SK-N-SH treated with all-trans-retinoic acid at 6 μM for 48 hours (cell line): ENCODE data around the gene ADSS1.

Experiments used
- ATAC-seq: fragments of 200-7000 bp; cut with Tn5 transposase; 3 replicates; pipeline ENCODE4 v1.9.1; 2020; ENCODE audit warnings: mild to moderate bottlenecking, moderate library complexity
- ARNTL ChIP-seq: fragments of 450-650 bp; formaldehyde crosslinking; IDR thresholded peaks from 2 replicates; pipeline ENCODE4 v1.5.0; 2020; ENCODE audit warnings: low read depth, mild to moderate bottlenecking, moderate library complexity, borderline replicate concordance
- BACH2 ChIP-seq: fragments of 250-450 bp; sonication (Bioruptor Pico); IDR thresholded peaks from 2 replicates; pipeline ENCODE4 v1.9.0; 2021; ENCODE audit warnings: mild to moderate bottlenecking, borderline replicate concordance
- CSDC2 ChIP-seq: fragments of 250-450 bp; sonication (Bioruptor Pico); IDR thresholded peaks from 2 replicates; pipeline ENCODE4 v1.5.0; 2020; ENCODE audit warnings: mild to moderate bottlenecking, moderate library complexity
- ESRRG ChIP-seq: fragments of 250-450 bp; sonication (Bioruptor Pico); IDR thresholded peaks from 2 replicates; pipeline ENCODE4 v1.6.1; 2021; ENCODE audit warnings: mild to moderate bottlenecking
- GLIS3 ChIP-seq: fragments of 250-450 bp; sonication (Bioruptor Pico); IDR thresholded peaks from 2 replicates; pipeline ENCODE4 v1.5.0; 2020; ENCODE audit warnings: mild to moderate bottlenecking, moderate library complexity
- ISL1 ChIP-seq: fragments of 250-450 bp; sonication (Bioruptor Pico); IDR thresholded peaks from 2 replicates; pipeline ENCODE4 v2.1.2; 2022; ENCODE audit warnings: mild to moderate bottlenecking, moderate library complexity
- OSR1 ChIP-seq: fragments of 250-450 bp; sonication (Bioruptor Pico); IDR thresholded peaks from 2 replicates; pipeline ENCODE4 v1.8.0; 2022; ENCODE audit warnings: moderate library complexity, mild to moderate bottlenecking, inconsistent platforms
- PPARA ChIP-seq: fragments of 250-450 bp; sonication (Bioruptor Pico); IDR thresholded peaks from 2 replicates; pipeline ENCODE4 v1.5.0; 2020; ENCODE audit warnings: mild to moderate bottlenecking, borderline replicate concordance
- RARB ChIP-seq: fragments of 250-450 bp; sonication (Bioruptor Pico); IDR thresholded peaks from 2 replicates; pipeline ENCODE4 v1.8.0; 2021; ENCODE audit warnings: mild to moderate bottlenecking, moderate library complexity
- SNAI2 ChIP-seq: fragments of 250-450 bp; sonication (Bioruptor Pico); IDR thresholded peaks from 2 replicates; pipeline ENCODE4 v1.5.0; 2020; ENCODE audit warnings: mild to moderate bottlenecking, moderate library complexity
- TCF4 ChIP-seq: fragments of 250-450 bp; sonication (Bioruptor Pico); IDR thresholded peaks from 2 replicates; pipeline ENCODE4 v1.8.0; 2021; ENCODE audit warnings: mild to moderate bottlenecking, moderate library complexity, borderline replicate concordance
- TOX ChIP-seq: fragments of 250-450 bp; sonication (Bioruptor Pico); IDR thresholded peaks from 2 replicates; pipeline ENCODE4 v1.8.0; 2021; ENCODE audit warnings: mild to moderate bottlenecking, moderate library complexity, borderline replicate concordance
- ZC3H10 ChIP-seq: fragments of 250-450 bp; sonication (Bioruptor Pico); IDR thresholded peaks from 2 replicates; pipeline ENCODE4 v1.5.1; 2021; ENCODE audit warnings: mild to moderate bottlenecking, moderate library complexity
- ZFP3 ChIP-seq: fragments of 250-450 bp; sonication (Bioruptor Pico); IDR thresholded peaks from 2 replicates; pipeline ENCODE4 v1.5.0; 2020; ENCODE audit warnings: mild to moderate bottlenecking, moderate library complexity
- ZFP30 ChIP-seq: fragments of 450-650 bp; formaldehyde crosslinking; IDR thresholded peaks from 2 replicates; pipeline ENCODE4 v1.5.0; 2022; ENCODE audit warnings: mild to moderate bottlenecking, moderate library complexity
- ZNF70 ChIP-seq: fragments of 450-650 bp; formaldehyde crosslinking; IDR thresholded peaks from 2 replicates; pipeline ENCODE4 v1.5.0; 2020; ENCODE audit warnings: mild to moderate bottlenecking, moderate library complexity
- ZNF8 ChIP-seq: fragments of 450-650 bp; formaldehyde crosslinking; IDR thresholded peaks from 2 replicates; pipeline ENCODE4 v1.5.0; 2020; ENCODE audit warnings: mild to moderate bottlenecking, moderate library complexity
- TF ChIP-seq, protein P1 (sequence below): fragments of 250-450 bp; sonication (Bioruptor Pico); IDR thresholded peaks from 2 replicates; pipeline ENCODE4 v1.5.1; 2021; ENCODE audit warnings: mild to moderate bottlenecking, moderate library complexity
- TF ChIP-seq, protein P2 (sequence below): fragments of 250-450 bp; sonication (Bioruptor Pico); IDR thresholded peaks from 2 replicates; pipeline ENCODE4 v1.8.0; 2021; ENCODE audit warnings: low read depth, mild to moderate bottlenecking, moderate library complexity, borderline replicate concordance
- TF ChIP-seq, protein P3 (sequence below): fragments of 250-450 bp; sonication (Bioruptor Pico); IDR thresholded peaks from 2 replicates; pipeline ENCODE4 v1.8.0; 2020; ENCODE audit warnings: mild to moderate bottlenecking, moderate library complexity, borderline replicate concordance

Gene ADSS1

DNA sequence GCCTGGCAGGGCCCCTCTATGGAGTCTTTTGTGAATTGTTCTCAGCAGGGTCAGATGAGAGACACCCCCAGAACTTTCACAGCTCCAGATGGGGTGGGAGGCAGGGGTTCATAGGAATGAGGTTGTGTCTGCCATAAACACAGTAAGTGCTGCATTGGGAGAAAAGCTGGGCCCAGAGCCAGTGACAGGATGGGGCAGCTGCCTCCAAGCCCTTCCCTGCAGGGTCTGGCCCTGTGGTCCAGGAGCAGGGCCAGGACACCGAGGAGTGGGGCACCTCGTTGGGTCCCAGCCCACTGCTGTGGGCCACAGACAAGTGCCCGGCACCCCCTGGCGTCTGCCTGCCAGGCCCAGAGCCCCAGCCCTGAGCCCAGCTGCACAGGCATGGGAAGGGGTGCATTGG lies 21.4 kb upstream of the ADSS1 start:
- no peak for ATAC-seq
- TF ChIP-seq ZFP3 (CRISPR knock-in tag) (no peak), SNAI2 (no peak)
- TF ChIP-seq, all 23 proteins: peak for 0

DNA sequence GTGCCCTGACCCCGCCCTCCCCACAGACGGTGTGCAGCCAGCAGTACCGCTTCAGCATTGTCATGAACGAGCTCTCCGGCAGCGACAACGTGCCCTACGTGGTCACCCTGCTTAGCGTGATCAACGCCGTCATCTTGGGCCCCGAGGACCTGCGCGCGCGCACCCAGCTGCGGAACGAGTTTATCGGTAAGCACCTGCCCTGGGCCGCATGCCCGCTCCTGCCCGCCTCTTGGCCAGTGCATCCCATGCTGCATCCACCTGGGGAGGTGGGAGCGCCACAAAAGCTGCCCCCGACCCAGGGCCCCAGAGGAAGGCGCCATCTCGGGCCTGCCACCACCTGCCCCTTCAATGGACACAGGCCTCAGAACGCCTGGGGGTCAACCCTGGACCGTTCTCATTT lies 20.8 kb upstream of the ADSS1 start:
- ATAC-seq: no peak
- no peak for TF ChIP-seq TOX
- TF ChIP-seq ZFP30 (CRISPR knock-in tag): no peak
- no peak for TF ChIP-seq BACH2 (CRISPR knock-in tag)
- TF ChIP-seq CSDC2 (CRISPR knock-in tag): no peak
- TF ChIP-seq RARB (CRISPR knock-in tag): no peak
- TF ChIP-seq, protein P1, sequence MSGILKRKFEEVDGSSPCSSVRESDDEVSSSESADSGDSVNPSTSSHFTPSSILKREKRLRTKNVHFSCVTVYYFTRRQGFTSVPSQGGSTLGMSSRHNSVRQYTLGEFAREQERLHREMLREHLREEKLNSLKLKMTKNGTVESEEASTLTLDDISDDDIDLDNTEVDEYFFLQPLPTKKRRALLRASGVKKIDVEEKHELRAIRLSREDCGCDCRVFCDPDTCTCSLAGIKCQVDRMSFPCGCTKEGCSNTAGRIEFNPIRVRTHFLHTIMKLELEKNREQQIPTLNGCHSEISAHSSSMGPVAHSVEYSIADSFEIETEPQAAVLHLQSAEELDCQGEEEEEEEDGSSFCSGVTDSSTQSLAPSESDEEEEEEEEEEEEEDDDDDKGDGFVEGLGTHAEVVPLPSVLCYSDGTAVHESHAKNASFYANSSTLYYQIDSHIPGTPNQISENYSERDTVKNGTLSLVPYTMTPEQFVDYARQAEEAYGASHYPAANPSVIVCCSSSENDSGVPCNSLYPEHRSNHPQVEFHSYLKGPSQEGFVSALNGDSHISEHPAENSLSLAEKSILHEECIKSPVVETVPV (CRISPR knock-in tag): no peak
- TF ChIP-seq, protein P2, sequence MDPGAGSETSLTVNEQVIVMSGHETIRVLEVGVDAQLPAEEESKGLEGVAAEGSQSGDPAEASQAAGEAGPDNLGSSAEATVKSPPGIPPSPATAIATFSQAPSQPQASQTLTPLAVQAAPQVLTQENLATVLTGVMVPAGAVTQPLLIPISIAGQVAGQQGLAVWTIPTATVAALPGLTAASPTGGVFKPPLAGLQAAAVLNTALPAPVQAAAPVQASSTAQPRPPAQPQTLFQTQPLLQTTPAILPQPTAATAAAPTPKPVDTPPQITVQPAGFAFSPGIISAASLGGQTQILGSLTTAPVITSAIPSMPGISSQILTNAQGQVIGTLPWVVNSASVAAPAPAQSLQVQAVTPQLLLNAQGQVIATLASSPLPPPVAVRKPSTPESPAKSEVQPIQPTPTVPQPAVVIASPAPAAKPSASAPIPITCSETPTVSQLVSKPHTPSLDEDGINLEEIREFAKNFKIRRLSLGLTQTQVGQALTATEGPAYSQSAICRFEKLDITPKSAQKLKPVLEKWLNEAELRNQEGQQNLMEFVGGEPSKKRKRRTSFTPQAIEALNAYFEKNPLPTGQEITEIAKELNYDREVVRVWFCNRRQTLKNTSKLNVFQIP: no peak
- no peak for TF ChIP-seq PPARA (CRISPR knock-in tag)
- TF ChIP-seq ZNF8 (CRISPR knock-in tag): no peak
- no peak for TF ChIP-seq ZNF70 (CRISPR knock-in tag)

- TF ChIP-seq ESRRG (no peak), PPARA (CRISPR knock-in tag) (no peak), RARB (CRISPR knock-in tag) (no peak), TOX (no peak), TCF4 (no peak)
- no peak for ATAC-seq
These were observed 19.8 kb upstream of the ADSS1 start for GRCh38 chr14:104704252-104704651.

DNA sequence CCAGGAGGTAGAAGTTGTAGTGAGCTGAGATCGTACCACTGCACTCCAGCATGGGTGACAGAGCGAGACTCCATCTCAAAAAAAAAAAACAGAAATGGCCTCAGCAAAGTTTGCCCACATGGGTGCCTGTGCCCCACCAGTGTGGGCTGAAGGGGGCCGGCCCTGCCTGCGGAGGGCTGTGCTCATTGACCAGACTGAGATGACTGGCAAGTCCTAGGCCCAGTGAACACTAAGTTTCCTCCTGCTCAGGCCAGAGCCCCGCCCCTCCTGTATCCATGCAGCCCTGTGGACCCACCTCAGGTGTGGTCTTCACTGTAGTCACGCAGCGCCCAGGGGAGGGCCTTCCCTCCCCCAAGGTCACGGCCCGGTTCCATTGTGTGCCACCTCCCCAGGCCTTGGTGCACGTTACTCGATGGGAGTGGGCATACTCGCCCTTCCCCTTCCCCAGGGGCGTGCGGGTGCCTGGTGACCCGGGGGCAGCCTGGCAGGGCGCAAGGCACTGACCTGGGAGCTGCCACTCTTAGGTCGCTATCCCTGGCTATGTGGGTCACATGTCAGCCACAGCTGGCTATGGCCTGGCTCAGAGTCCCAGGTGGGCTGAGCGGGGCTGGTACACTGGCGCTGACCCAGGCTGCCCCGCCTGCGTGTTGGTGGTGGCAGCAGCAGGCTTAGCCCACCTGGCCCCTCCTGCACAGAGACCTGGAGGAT lies 18.5 kb upstream of the ADSS1 start:
- ATAC-seq: 0 out of 3 replicates have a peak, but pooled peaks have one; percentile 7
- no peak for TF ChIP-seq ZC3H10 (CRISPR knock-in tag)
- TF ChIP-seq OSR1: no peak
- TF ChIP-seq, protein P1 (CRISPR knock-in tag): no peak
- no peak for TF ChIP-seq GLIS3 (CRISPR knock-in tag)
- no peak for TF ChIP-seq ESRRG

- TF ChIP-seq RARB (CRISPR knock-in tag) (no peak), TCF4 (no peak), ZNF70 (CRISPR knock-in tag) (no peak), OSR1 (no peak), ISL1 (CRISPR knock-in tag) (no peak), ZC3H10 (CRISPR knock-in tag) (no peak), ZFP30 (CRISPR knock-in tag) (no peak), CSDC2 (CRISPR knock-in tag) (no peak), ZNF8 (CRISPR knock-in tag) (no peak), ZFP3 (CRISPR knock-in tag) (no peak), ARNTL (CRISPR knock-in tag) (no peak), SNAI2 (no peak)
- TF ChIP-seq, protein P1 (CRISPR knock-in tag): no peak
- TF ChIP-seq, protein P3, sequence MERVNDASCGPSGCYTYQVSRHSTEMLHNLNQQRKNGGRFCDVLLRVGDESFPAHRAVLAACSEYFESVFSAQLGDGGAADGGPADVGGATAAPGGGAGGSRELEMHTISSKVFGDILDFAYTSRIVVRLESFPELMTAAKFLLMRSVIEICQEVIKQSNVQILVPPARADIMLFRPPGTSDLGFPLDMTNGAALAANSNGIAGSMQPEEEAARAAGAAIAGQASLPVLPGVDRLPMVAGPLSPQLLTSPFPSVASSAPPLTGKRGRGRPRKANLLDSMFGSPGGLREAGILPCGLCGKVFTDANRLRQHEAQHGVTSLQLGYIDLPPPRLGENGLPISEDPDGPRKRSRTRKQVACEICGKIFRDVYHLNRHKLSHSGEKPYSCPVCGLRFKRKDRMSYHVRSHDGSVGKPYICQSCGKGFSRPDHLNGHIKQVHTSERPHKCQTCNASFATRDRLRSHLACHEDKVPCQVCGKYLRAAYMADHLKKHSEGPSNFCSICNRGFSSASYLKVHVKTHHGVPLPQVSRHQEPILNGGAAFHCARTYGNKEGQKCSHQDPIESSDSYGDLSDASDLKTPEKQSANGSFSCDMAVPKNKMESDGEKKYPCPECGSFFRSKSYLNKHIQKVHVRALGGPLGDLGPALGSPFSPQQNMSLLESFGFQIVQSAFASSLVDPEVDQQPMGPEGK: no peak
- ATAC-seq: no peak
These were observed 17.1 kb upstream of the ADSS1 start for GRCh38 chr14:104706733-104707607.
